Body of pancreas (tissue), 4 donors: Measurements from ENCODE around the gene IRF2. TPM values are rescaled to one million over a fixed set of nuclear protein-coding genes. Genes with fewer than 3 reads are reported as not detected.

Experiments
- ATAC-seq: fragments of 150-250 bp; one replicate; pipeline ENCODE4 v1.9.1; 2016
- DNase-seq, 4 donors: peaks; one replicate each; pipeline ENCODE4 v3.0.0-alpha.2; 2019
- H3K27ac ChIP-seq, 4 donors: fragments of 200-600 bp; sonication (generic); 1 replicate in 3 of 4; 2 replicates in 1 of 4; pipeline versions ENCODE4 v1.5.1 to v1.6.1; 2016 to 2019; ENCODE audit warnings: mild to moderate bottlenecking in 1 of 4, mixed read lengths in 1 of 4, moderate library complexity in 1 of 4
- H3K27me3 ChIP-seq, 2 donors: fragments of 200-600 bp; sonication (generic); one replicate each; pipeline ENCODE4 v1.6.0; 2016; ENCODE audit warnings: mild to moderate bottlenecking in 1 of 2
- H3K36me3 ChIP-seq, 2 donors: fragments of 200-600 bp; sonication (generic); replicated peaks in 1 of 2; 2 replicates each; pipeline ENCODE4 v1.5.1; 2016; ENCODE audit warnings: low read depth in 2 of 2; ENCODE audit not compliant: insufficient read depth in 1 of 2
- H3K4me1 ChIP-seq: fragments of 200-600 bp; sonication (generic); one replicate; pipeline ENCODE4 v1.6.0; 2016
- H3K4me3 ChIP-seq, 2 donors: fragments of 200-600 bp; sonication (generic); 1 replicate in 1 of 2; 2 replicates in 1 of 2; pipeline ENCODE4 v1.5.1; 2016 to 2019
- H3K9me3 ChIP-seq, 3 donors: fragments of 200-600 bp; sonication (generic); 1 replicate in 2 of 3; 2 replicates in 1 of 3; pipeline ENCODE4 v1.5.1; 2016
- CTCF ChIP-seq, 7 experiments: fragments of 450-650 bp in 4 of 7; fragments of 200-600 bp in 3 of 7; sonication (generic) in 3 of 7; IDR thresholded peaks; one replicate each; pipeline ENCODE4 v1.5.1; 2016 to 2019; ENCODE audit warnings: antibody characterized with exemption in 7 of 7
- POLR2A ChIP-seq, 3 donors: fragments of 450-650 bp; IDR thresholded peaks; one replicate each; pipeline ENCODE4 v1.6.1; 2016; ENCODE audit warnings: antibody characterized with exemption in 3 of 3, mild to moderate bottlenecking in 2 of 3
- WGBS, 2 donors: methylation state at CpG; one replicate each; pipeline ENCODE4 v1.1.5; 2017; 5-methylcytosine and 5-hydroxymethylcytosine counted together
- intact Hi-C: fragments of 100-400 bp; cut with DNase I; formaldehyde crosslinking; loops from one replicate; pipeline ENCODE4 v1.15.1; 2023
- total RNA-seq, 2 donors: library from RNA; depleted of rRNA; stranded (reverse); fragments of >200 nt; gene quantifications; one replicate each; pipeline ENCODE4 v1.1.0, GENCODE V29; 2016

The IRF2 gene
- total RNA-seq, 2 donors from 2014 or later = 12.5 to 14.5 TPM

GRCh38 chr4:184433258-184433892, 41.0 kb downstream of the IRF2 start:
- WGBS, 2 donors = 91 to 92% methylated on average over 16 to 17 of the region's 17 CpGs
- DNase-seq = no peak
- no peak overlapping the region for H3K4me3 ChIP-seq
- no peaks in the 10 kb centered on the region for H3K9me3 ChIP-seq
- no peak overlapping the region for H3K27ac ChIP-seq
- TF ChIP-seq POLR2A (IDR thresholded peaks at IDR 0.05) (no peak), CTCF (IDR thresholded peaks at IDR 0.05) (no peak)
- no peaks in the 10 kb centered on the region for H3K36me3 ChIP-seq
- H3K27me3 ChIP-seq = no peaks in the 10 kb centered on the region
- H3K4me1 ChIP-seq = peaks cover 7% of the 10 kb centered on the region
- ATAC-seq = no peak
- intact Hi-C loops = no loop called here

GRCh38 chr4:184432127-184432922, 42.0 kb downstream of the IRF2 start:
- TF ChIP-seq POLR2A (IDR thresholded peaks at IDR 0.05) = no peak
- TF ChIP-seq CTCF (IDR thresholded peaks at IDR 0.05) = no peak
- ATAC-seq = no peak

GRCh38 chr4:184430163-184430562, 44.2 kb downstream of the IRF2 start:
- Histone ChIP-seq H3K9me3 (no peaks in the 10 kb centered on the region), H3K36me3 (peaks cover 0 to 2% of the 10 kb centered on the region in 2 donors), H3K4me3 (no peak overlapping the region), H3K4me1 (peaks cover 18% of the 10 kb centered on the region), H3K27me3 (no peaks in the 10 kb centered on the region), H3K27ac (no peak overlapping the region)
- WGBS, 2 donors = 95 to 96% methylated on average over 6 of the region's 6 CpGs
- no peak for DNase-seq
- TF ChIP-seq POLR2A (IDR thresholded peaks at IDR 0.05) (no peak), CTCF (IDR thresholded peaks at IDR 0.05) (no peak)
- no peak for ATAC-seq
- intact Hi-C loops = no loop called here

More at GRCh38 chr4:184432127-184432922, 42.0 kb downstream of the IRF2 start:
- DNase-seq = peak in 1 of 4 donors; percentile 57
- Histone ChIP-seq H3K27me3 (no peaks in the 10 kb centered on the region), H3K4me1 (peaks cover 12% of the 10 kb centered on the region), H3K36me3 (no peaks in the 10 kb centered on the region), H3K9me3 (no peaks in the 10 kb centered on the region), H3K27ac (no peak overlapping the region), H3K4me3 (no peak overlapping the region)
- intact Hi-C loops = no loop called here
- WGBS, 2 donors = 89% methylated on average over 16 of the region's 16 CpGs

GRCh38 chr4:184428787-184429186, 45.6 kb downstream of the IRF2 start:
- intact Hi-C loops = no loop called here
- no peak for DNase-seq
- Histone ChIP-seq H3K9me3 (no peaks in the 10 kb centered on the region), H3K4me1 (peaks cover 18% of the 10 kb centered on the region), H3K36me3 (peaks cover 0 to 2% of the 10 kb centered on the region in 2 donors), H3K4me3 (no peak overlapping the region), H3K27ac (no peak overlapping the region), H3K27me3 (no peaks in the 10 kb centered on the region)
- 94 to 96% methylated on average over 11 to 12 of the region's 12 CpGs for WGBS, 2 donors
- ATAC-seq = no peak
- TF ChIP-seq POLR2A (IDR thresholded peaks at IDR 0.05) = no peak
- TF ChIP-seq CTCF (IDR thresholded peaks at IDR 0.05) = no peak
